NCI-H748 (cell line): ENCODE results near the gene RUNX1.

Experiments
- DNase-seq: peaks from one replicate; lab custom pipeline; 2025; ENCODE audit not compliant: unreplicated experiment; lab: John Stamatoyannopoulos, UW

The RUNX1 gene

DNA sequence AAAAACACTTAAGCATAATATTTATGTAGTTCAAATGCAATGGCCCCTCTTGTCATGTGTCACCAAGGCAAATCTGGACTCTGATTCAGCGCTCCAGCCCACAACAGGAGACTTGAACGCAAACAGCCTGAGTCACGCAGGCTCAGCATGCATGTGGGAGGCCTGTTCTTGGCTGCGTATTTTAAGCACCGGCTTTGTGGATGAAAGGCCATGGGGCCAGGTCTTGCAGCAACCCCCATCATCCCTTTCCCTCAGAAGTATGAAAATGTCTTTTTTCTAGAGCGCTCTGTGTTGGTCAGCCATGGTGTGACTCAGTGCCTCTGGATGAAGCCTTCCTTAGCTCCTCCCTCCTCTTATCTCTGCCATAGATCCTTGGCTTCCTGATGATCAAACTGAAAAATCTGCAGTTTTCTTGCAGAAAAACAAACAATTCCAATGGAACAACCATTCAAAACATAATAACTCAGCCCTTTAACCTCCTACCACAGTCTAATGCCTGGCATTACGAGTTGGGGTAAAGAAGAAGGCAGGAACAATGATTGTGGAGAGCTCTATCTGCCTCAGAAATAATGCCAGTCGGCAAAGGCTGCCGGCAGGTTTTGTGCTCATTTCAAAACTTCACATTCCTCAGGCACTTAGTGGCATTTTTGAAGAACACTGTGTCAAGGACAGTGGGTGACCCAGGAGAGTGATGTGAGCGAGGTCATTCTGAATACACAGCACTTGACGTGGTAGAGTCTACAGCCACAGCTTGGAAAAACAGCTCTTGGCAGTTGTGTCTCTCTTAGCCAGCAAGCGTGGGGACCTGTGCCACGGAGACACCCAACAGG, 212.8 kb downstream of the RUNX1 start:
- no peak for DNase-seq

DNA sequence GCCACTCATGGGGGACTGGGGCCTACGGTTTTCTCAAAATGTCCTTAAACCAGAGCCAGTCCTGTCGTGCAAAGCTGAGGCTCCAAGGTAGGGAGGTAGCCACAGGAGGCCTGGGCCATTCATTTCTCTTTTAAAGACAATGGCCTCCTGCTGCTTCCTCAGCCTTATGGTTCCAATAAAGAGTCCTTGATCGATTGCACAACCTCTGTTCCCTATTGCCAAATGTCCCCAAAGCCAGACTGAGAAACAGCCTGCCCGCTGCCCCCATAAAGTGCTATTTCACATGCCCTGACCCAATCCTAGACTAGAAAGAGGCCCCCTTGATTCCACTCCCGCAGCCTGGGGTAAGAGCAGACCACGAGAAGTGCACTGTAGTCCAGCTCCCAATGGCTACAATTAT, 213.6 kb downstream of the RUNX1 start:
- DNase-seq = no peak

- no peak for DNase-seq
These were observed 214.1 kb downstream of the RUNX1 start for GRCh38 chr21:34834852-34835501.

DNA sequence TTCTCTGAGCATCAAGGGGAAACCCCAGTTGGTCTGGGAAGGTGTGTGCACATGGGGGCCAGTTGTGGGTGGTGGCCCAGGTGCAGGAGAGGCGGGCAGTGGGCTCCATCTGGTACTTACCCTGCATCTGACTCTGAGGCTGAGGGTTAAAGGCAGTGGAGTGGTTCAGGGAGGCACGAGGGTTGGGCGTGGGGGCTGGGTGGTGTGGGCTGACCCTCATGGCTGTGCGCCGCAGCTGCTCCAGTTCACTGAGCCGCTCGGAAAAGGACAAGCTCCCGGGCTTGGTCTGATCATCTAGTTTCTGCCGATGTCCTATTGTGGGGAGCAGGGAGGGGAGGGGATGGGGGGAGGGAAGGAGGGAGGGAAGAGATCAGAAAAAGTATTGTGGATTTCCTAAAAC, 214.8 kb downstream of the RUNX1 start:
- DNase-seq = no peak

DNA sequence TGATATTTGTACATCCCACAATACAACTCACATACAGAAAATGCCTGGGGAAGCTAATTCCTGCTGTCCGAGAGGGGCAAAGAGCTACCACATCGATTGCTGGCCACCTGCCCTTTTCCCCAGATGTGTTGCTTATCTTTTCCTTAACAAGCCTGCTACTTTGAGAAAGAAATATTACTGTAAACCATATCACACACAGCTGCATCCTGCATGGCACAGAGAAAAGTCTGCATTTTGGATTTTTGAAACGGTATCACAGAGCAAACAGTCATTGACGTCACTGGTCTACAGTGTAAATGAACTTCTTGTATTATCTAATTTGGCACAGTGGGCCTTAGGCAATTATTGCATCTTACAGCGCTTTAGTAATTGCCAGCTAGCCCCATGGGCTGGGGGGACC, 215.6 kb downstream of the RUNX1 start:
- DNase-seq = no peak

GRCh38 chr21:34830386-34831170, 218.5 kb downstream of the RUNX1 start:
- no peak for DNase-seq

DNA sequence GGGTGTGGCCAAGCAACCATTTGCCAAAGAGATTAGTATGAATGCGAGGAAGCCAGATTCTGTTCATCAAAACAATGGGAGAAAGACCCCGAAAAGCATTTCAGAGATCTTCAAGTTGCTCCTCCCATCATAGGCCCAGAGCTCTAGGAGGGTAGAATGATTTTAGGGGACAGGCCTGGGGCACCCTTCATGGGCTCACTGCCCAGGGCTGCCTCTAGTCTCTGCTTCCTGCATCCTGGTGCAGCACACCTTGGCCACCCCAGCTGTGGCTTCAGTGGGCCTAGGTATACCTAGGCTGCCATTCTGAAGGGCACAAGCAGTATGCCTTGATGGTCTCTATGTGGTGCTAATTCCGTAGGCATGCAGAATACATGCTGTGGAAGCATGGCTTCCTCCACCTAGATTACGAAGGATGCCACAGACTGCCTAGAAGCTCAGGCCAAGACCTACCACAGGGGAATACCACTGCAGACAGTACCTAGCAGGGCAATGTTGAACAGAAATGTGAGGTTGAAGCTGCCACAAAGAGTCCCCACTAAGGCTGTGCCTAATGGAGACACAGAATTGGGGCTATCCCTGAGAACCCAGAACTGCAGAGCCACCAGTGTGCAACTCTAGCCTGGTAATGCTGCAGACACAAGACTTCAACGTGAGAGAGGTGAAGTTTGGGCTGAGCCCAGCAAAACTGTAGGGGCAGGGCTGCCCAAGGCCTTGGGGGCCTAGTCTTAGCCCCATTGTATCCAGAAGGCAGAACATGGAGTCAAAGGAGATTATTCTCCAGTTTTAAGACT, 221.5 kb downstream of the RUNX1 start:
- DNase-seq = no peak

GRCh38 chr21:34826836-34827235, 222.3 kb downstream of the RUNX1 start:
- no peak for DNase-seq

DNA sequence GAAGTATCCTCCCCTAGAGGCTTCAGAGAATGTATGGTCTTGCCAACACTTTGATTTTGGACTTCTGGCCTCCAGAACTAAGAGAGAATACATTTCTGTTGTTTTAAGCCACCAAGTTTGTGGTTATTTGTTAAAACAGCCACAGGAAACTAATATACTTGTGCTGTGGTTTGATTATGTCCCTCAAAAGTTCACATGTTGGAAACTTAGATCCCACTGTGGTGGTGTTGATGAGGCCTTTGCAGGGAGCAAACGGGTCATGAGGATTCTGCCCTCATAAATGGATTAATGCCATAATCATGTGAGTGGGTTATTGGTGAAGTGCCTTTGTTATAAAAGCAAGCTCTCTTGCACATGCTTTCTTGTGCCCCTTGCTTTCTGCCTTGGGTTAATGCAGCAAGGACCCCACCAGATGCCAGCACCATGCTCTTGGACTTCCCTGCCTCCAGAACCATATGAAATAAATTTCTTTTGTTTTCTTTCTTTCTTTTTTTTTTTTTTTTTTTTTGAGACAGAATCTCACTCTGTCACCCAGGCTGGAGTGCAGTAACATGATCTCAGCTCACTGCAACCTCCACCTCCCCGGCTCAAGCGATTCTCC, 223.1 kb downstream of the RUNX1 start:
- no peak for DNase-seq

GRCh38 chr21:34825101-34825500, 224.0 kb downstream of the RUNX1 start:
- DNase-seq = no peak

GRCh38 chr21:34824314-34824713, 224.8 kb downstream of the RUNX1 start:
- DNase-seq = no peak

DNA sequence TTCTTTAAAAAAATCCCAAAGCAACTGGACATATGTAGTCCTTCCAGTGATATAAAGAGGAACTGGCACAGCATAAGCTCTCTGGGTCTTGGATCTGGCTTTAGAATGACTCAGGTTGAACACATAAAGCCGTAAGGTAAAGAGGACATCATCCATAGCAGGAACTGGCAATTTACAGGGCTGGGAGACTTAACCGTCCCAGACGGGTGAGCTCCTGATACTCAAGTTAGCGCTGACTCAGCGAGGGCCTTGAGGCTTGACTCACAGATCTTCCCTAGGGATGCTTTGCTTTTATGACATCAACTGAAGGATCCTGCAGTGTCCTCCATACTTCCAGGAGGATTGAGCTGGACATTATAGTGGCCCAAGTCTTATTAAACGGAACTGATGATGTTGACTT, 226.2 kb downstream of the RUNX1 start:
- DNase-seq = no peak

DNA sequence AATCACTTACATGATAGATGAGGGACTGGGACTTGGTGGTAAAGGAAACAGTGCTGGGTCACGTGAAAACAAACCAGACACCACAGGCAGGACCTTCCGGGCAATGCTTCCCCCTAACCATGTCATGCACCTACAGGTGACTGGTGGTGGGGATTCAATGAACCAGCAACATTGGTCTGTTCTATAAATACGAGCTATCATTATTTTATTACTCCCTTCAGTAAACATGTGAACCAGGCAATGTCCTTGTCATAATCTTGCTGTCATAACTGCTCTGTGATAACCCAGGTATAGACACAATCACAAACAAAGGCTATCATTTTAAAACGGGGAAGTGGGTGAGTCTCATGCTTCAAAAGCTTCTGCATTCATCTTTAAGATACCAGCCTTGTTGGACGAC, 226.9 kb downstream of the RUNX1 start:
- no peak for DNase-seq

DNA sequence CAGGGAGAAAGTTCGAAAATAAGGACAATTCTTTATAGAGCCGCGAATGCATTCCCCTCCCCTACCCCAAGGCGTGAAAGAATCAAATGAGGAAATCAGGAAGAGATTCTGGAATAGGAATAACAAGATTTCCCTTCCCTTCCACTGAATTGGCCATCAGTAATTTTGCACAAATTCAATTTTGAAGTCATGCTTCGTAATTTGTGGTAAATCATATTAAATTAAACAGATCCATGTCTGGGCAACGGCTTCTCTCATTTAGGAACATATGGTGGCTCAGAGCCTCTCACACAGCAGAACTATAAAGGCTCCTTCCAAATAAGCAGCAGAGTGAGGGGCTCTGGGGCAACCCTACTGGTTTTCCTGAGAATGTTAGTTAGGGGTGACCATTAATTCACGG, 227.4 kb downstream of the RUNX1 start:
- no peak for DNase-seq

DNA sequence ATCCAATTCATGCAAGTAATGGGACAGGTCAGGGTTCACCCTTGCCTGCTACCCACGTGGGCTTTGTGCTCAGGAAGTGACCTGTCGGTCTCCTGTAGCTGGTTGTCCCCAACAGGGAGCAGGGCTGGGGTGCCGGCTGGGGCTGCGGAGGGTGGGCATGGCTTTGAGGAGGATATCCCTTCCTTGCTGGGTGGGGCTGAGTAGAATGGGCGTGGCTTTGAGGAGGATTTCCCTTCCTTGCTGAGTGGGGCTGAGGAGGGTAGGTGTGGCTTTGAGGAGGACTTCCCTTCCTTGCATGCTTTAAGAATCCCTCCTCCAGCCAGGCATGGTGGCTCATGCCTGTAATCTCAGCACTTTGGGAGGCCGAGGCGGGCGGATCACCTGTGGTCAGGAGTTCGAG, 229.1 kb downstream of the RUNX1 start:
- no peak for DNase-seq

DNA sequence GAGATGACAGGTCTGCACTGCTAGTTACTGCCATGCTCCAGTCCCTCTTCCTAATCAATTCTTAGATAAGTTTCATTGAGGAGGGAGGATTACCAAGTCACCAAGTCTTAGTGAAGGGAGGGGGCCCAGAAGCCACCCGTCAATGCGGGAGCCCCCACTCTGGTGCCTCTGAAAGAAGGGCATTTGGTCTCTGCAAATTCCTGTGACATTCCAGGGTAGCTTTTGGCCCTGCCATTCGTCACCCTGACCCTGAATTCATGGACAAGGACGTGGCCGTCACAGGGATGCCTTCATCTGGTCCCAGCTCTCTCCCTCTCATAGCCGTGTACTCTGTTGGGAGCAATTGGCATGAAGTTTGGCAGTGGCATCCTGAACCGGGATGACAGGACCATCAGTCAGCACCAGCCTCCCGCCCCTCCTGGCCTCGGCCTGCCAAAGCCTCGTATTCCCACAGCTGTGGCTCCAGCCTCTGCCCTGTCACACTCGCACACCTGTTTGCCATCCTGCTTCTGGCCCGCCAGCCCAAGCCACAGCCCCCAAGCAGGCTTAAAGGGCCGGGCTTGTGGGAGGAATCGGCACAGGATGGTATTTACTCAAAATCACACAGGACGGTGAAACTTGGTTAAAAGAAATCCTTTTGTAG, 229.6 kb downstream of the RUNX1 start:
- DNase-seq = no peak

DNA sequence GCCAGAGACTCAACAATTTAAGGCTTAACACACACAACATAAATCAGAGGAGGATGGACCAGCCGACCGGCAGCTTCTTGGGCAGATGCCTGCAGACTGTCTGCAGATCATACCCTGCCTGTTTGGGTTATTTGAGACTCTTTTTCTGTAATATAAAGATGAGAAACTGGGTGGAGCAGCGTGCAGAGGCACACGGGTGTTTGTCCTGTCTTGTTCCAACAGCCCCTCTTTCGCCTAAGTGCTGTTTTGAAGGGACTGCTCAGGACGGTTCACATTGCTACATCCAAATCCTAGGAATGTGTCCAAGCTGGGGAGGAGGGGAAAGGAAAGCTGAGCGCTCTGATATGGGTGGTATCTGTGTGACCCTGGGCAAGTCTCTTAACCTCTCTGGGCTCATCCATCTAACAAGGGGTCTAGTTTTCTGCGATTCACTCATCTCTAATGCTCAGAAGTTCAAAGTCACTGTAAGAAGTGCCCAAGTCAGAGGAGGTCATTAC, 230.4 kb downstream of the RUNX1 start:
- DNase-seq = no peak

- no peak for DNase-seq
These were observed 231.1 kb downstream of the RUNX1 start for GRCh38 chr21:34817821-34818661.
